ENCODE measurements around the gene SOSTDC1. TPM values are rescaled to one million over a fixed set of nuclear protein-coding genes. Genes with fewer than 3 reads are reported as not detected.

The SOSTDC1 gene
- total RNA-seq, 1 experiment from 2014 or later, result 0.20 TPM

- POLR2A ChIA-PET, result no interaction called here
- Histone ChIP-seq H3K27me3 (ENCODE audit: insufficient read depth, low read length) (no peaks in the 10 kb centered on the region), H3K4me3 (replicated peaks in 1 of 2; ENCODE audit: low read depth in 1 of 2, low read length in 2 of 2) (no peak overlapping the region), H3K4me1 (ENCODE audit: control insufficient read depth in 1 of 2, insufficient read depth in 2 of 2, low read length in 2 of 2) (no peaks in the 10 kb centered on the region), H3K9ac (ENCODE audit: low read length) (no peak overlapping the region), H4K20me1 (ENCODE audit: insufficient read depth) (no peaks in the 10 kb centered on the region), H3K79me2 (ENCODE audit: insufficient read depth, low read length) (no peaks in the 10 kb centered on the region), H3K4me2 (ENCODE audit: low read length) (no peak overlapping the region), H3K27ac (ENCODE audit: low read depth, low read length) (no peak overlapping the region), H2AFZ (ENCODE audit: low read depth, low read length, poor library complexity, severe bottlenecking) (no peak overlapping the region), H3K9me3 (ENCODE audit: control insufficient read depth in 1 of 2, insufficient read depth in 1 of 2, low read depth in 1 of 2, low read length in 2 of 2) (no peaks in the 10 kb centered on the region), H3K36me3 (ENCODE audit: control insufficient read depth in 1 of 2, insufficient read depth in 2 of 2, low read length in 2 of 2) (no peaks in the 10 kb centered on the region), H3K9me2 (ENCODE audit: insufficient read depth) (no peaks in the 10 kb centered on the region)
- RAD21 ChIA-PET (ENCODE audit: low non-redundant PET in 1 of 2, low total read pairs in 2 of 2, uncharacterized antibody in 2 of 2, unreplicated experiment in 2 of 2), result no interaction called here
- no TSS peak for BruUV-seq (replicated peaks)
- intact Hi-C loops (cut with micrococcal nuclease), result no loop called here
- DNase-seq (ENCODE audit: low read depth, low spot score) (no peak), ATAC-seq (no peak)
- TF ChIP-seq ZNF274 (IDR thresholded peaks at IDR 0.05; ENCODE audit: low read depth, low read length) (no peak), CTCF (IDR thresholded peaks at IDR 0.05 in 2 of 3, conservative IDR thresholded peaks at IDR 0.05 in 1 of 3; ENCODE audit: borderline replicate concordance in 1 of 3, insufficient read depth in 1 of 3, low read depth in 2 of 3, low read length in 2 of 3) (no peak), YY1 (IDR thresholded peaks at IDR 0.05; ENCODE audit: extremely low read depth, insufficient replicate concordance, low read depth, low read length) (no peak), ZFX (IDR thresholded peaks at IDR 0.05) (no peak), RAD21 (IDR thresholded peaks at IDR 0.05; ENCODE audit: low read depth) (no peak), JUND (IDR thresholded peaks at IDR 0.05) (no peak), TCF7L2 (IDR thresholded peaks at IDR 0.05; ENCODE audit: borderline replicate concordance, extremely low read depth, insufficient read depth, insufficient read length) (no peak), SIN3A (IDR thresholded peaks at IDR 0.05; ENCODE audit: low read depth) (no peak), FOSL1 (IDR thresholded peaks at IDR 0.05; ENCODE audit: low read depth) (no peak), ELF1 (IDR thresholded peaks at IDR 0.05; ENCODE audit: borderline replicate concordance, low read depth) (no peak), MAX (IDR thresholded peaks at IDR 0.05) (no peak), ZBTB33 (IDR thresholded peaks at IDR 0.05; ENCODE audit: extremely low read depth, insufficient replicate concordance, low read length) (no peak), POLR2A (IDR thresholded peaks at IDR 0.05; ENCODE audit: borderline replicate concordance, extremely low read depth, insufficient read depth, insufficient read length) (no peak), SRF (IDR thresholded peaks at IDR 0.05; ENCODE audit: low read depth) (no peak)
- CTCF ChIA-PET, result no interaction called here
Observed at GRCh38 chr7:16504019-16504418, 38.5 kb upstream of the SOSTDC1 start.
